ENCODE data around the gene HOXB7. TPM values are rescaled to one million over a fixed set of nuclear protein-coding genes. Genes with fewer than 3 reads are reported as not detected.

HOXB7 gene
- total and polyA plus RNA-seq, 4 donors: 0.08 to 0.31 (median 0.27) TPM

DNA sequence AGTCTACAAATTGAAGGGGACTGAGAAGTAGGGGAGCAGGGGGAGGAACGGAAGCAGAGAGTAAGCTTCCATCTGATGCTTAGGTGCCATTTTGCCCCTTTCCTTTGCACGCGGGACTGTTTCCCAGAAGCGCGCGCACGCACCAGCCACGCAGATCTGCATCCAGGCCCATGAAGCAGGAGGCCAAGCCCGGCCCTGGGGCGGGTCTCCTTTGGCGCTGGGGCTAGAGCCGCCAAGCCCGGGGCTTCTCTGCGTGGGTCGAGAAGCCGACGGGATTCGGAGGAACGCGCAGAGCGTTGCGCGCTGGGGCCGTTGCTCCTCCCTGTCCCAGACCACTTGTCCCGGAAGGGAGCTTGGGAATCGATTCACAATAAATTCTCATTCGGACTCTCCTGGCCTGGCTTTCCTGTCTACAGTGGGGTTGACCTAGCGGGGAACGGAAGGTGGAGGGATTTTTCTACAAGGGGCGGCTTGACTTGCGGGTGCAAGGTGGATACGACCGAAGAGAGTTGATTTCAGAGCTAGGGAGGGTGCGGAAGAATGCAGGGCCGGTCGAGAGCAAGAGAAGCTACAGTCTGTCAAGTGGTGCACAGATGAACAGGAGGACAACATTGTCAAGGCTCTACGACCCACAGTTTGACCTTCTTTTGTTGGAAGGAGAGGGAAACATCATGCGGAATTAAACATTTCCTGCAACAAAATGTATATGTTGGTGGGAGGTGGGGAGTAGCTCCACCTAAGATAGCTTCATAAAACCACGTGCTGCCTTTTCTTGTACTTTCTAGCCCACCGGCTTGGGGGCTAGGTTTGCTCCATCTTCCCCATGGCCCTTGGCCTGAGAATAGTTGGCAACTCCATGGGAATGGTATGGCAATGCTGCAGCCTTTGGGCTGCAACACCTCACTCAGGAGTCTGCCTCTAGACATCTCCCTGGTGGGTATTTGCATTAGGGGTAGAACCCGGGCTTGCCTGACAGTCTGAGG, 10.9 kb upstream of the HOXB7 start:
- no peak overlapping the region for H3K9ac ChIP-seq (ENCODE audit: low read depth in 1 of 2, low read length in 2 of 2)
- no peak overlapping the region for H3K4me3 ChIP-seq (ENCODE audit: low read depth in 1 of 3, low read length in 3 of 3)
- H3K27me3 ChIP-seq (ENCODE audit: control insufficient read depth in 4 of 4, insufficient read depth in 4 of 4, low read length in 3 of 4): peaks cover 4 to 45% (median 34%) of the 10 kb centered on the region in 4 donors
- WGBS: 26% methylated on average over 41 of the region's 41 CpGs
- TF ChIP-seq, protein P1, sequence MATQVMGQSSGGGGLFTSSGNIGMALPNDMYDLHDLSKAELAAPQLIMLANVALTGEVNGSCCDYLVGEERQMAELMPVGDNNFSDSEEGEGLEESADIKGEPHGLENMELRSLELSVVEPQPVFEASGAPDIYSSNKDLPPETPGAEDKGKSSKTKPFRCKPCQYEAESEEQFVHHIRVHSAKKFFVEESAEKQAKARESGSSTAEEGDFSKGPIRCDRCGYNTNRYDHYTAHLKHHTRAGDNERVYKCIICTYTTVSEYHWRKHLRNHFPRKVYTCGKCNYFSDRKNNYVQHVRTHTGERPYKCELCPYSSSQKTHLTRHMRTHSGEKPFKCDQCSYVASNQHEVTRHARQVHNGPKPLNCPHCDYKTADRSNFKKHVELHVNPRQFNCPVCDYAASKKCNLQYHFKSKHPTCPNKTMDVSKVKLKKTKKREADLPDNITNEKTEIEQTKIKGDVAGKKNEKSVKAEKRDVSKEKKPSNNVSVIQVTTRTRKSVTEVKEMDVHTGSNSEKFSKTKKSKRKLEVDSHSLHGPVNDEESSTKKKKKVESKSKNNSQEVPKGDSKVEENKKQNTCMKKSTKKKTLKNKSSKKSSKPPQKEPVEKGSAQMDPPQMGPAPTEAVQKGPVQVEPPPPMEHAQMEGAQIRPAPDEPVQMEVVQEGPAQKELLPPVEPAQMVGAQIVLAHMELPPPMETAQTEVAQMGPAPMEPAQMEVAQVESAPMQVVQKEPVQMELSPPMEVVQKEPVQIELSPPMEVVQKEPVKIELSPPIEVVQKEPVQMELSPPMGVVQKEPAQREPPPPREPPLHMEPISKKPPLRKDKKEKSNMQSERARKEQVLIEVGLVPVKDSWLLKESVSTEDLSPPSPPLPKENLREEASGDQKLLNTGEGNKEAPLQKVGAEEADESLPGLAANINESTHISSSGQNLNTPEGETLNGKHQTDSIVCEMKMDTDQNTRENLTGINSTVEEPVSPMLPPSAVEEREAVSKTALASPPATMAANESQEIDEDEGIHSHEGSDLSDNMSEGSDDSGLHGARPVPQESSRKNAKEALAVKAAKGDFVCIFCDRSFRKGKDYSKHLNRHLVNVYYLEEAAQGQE (IDR thresholded peaks at IDR 0.05): no peak
- TF ChIP-seq FOXA1 (IDR thresholded peaks at IDR 0.05) (no peak), NR2F2 (IDR thresholded peaks at IDR 0.05) (no peak), EGR1 (IDR thresholded peaks at IDR 0.05; ENCODE audit: low read depth in 2 of 2) (no peak), SP1 (IDR thresholded peaks at IDR 0.05) (no peak), RAD21 (IDR thresholded peaks at IDR 0.05) (no peak), JUND (IDR thresholded peaks at IDR 0.05) (no peak), HNF4A (conservative IDR thresholded peaks at IDR 0.05) (no peak), YY1 (IDR thresholded peaks at IDR 0.05) (no peak), RXRA (IDR thresholded peaks at IDR 0.05) (no peak), HNF4G (IDR thresholded peaks at IDR 0.05) (no peak), GABPA (IDR thresholded peaks at IDR 0.05 in 1 of 2, conservative IDR thresholded peaks at IDR 0.05 in 1 of 2) (no peak), TAF1 (conservative IDR thresholded peaks at IDR 0.05) (no peak)
- TF ChIP-seq, protein P2, sequence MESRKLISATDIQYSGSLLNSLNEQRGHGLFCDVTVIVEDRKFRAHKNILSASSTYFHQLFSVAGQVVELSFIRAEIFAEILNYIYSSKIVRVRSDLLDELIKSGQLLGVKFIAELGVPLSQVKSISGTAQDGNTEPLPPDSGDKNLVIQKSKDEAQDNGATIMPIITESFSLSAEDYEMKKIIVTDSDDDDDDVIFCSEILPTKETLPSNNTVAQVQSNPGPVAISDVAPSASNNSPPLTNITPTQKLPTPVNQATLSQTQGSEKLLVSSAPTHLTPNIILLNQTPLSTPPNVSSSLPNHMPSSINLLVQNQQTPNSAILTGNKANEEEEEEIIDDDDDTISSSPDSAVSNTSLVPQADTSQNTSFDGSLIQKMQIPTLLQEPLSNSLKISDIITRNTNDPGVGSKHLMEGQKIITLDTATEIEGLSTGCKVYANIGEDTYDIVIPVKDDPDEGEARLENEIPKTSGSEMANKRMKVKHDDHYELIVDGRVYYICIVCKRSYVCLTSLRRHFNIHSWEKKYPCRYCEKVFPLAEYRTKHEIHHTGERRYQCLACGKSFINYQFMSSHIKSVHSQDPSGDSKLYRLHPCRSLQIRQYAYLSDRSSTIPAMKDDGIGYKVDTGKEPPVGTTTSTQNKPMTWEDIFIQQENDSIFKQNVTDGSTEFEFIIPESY (IDR thresholded peaks at IDR 0.05): no peak
- TF ChIP-seq, protein P3, sequence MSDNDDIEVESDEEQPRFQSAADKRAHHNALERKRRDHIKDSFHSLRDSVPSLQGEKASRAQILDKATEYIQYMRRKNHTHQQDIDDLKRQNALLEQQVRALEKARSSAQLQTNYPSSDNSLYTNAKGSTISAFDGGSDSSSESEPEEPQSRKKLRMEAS (IDR thresholded peaks at IDR 0.05): no peak
- TF ChIP-seq, protein P4, sequence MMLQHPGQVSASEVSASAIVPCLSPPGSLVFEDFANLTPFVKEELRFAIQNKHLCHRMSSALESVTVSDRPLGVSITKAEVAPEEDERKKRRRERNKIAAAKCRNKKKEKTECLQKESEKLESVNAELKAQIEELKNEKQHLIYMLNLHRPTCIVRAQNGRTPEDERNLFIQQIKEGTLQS (IDR thresholded peaks at IDR 0.05): no peak
- no peaks in the 10 kb centered on the region for H3K9me3 ChIP-seq (ENCODE audit: control insufficient read depth in 4 of 4, low read length in 3 of 4)
- no peak overlapping the region for H3K27ac ChIP-seq (ENCODE audit: low read depth in 1 of 2, low read length in 2 of 2)
- no peak for DNase-seq (ENCODE audit: low spot score)
- peaks cover 7 to 20% (median 13%) of the 10 kb centered on the region in 4 donors for H3K4me1 ChIP-seq (ENCODE audit: control insufficient read depth in 4 of 4, insufficient read depth in 4 of 4, low read length in 3 of 4)
- H3K36me3 ChIP-seq (ENCODE audit: control insufficient read depth in 4 of 4, insufficient read depth in 3 of 4, low read depth in 1 of 4, low read length in 3 of 4): no peaks in the 10 kb centered on the region

Data from liver (tissue), 9 donors.